ENCODE measurements around the gene SMIM35.
"Not testable (repeated sequence)": the region's sequence is repeated elsewhere in the genome, so short reads cannot be mapped to it uniquely, and the experiment has no call there.

The SMIM35 gene

DNA sequence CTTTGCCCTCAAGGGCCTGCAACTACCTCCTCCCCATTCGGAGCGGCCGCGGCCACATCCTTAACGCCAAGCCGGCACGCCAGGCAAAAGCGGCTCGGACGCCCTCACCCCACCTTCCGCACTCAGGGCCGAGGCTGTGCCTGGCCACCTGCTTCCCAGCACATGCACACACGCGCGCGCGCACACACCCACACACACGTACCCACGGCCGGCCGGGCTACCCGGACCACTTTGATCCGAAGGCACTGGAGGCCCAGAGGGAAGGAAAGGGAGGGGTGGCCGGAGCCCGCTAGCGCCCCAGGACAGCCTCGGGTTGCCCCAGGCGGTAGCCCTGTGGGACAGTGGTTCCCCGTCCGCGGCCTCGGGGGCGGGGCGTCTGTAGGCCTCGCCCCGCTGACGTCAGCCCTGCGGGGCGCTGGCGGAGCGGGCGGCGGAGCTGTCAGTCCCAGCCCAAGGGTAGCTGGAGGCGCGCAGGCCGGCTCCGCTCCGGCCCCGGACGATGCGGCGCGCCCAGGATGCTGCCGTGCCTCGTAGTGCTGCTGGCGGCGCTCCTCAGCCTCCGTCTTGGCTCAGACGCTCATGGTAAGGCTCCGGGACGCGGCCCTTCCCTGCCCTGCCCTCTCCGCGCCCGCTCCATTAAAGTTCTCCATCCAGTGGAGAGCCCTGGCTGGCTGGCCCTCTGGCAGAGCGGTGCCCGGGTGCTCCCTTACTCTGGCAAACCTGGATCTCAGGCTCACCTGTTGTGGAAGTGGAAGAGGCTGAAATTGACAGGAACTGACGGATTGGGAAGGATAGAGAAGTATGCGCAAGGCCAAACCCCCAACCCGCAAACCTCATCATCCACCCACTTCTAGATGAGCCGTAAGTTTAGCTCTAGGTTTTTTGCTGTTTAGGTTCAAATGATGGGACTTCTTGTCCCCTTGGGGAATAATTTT, 100.5 kb downstream of the SMIM35 start, which contains the start of gene IL10RA:
IL10RA (plus strand) TSS at position 442 of the 935 bp plus-strand sequence; CDS start at position 516, 74 bp downstream.
- DNase-seq (ENCODE audit: low spot score) = no peak
- no peak for FAIRE-seq

DNA sequence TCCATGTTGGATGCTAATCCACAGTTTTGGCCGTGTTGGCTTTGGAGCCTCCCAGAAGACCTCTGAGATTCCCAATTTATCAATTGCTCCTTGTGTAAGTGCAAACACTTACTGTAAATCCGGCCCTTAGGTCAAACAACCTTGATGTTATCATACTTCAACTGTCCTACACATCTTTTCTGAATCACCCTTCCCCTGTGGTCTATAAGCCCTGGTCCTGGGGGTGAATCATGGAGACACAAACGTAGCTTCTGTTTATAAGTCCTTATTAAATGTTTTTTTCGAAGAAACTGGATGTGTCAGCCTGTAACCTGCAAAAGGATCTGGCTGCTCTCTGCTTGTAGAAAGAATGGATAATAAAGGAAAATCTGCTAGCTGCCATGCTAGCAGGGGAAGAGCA, 102.3 kb downstream of the SMIM35 start:
- FAIRE-seq (no peak), DNase-seq (ENCODE audit: low spot score) (no peak)

DNA sequence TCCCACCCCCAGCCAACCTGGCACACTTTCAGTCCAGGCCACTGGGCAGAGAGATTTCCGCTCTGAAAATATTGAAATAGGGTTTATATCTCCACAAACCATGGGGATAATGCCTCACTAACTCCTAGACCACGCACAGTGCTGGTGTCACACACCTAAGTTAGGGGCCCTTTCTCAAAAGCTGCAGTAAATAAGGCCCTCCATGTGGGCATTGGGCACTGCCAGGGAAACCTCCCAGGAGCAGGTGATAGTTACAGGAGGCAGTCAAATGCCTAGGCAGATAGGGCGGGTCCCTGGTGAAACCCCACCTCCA, 103.6 kb downstream of the SMIM35 start:
- DNase-seq (ENCODE audit: low spot score) = no peak
- FAIRE-seq = no peak

DNA sequence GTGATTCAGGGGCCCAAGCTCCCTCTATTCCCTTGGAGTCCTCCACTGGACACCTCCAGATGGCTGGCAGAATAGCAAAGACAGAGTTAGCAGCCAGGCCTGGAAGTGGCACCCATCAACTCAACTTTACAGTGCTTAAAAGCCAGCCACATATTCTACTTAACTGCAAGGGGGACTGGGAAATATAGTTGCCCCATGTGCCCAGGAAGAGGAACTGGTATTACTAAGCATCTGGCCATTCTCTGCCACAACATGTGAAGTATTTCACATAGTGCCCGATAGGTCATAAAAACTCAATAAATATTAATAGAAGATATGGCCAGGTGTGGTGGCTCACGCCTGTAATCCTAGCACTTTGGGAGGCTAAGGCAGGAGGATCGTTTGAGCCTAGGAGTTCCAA, 106.0 kb downstream of the SMIM35 start:
- DNase-seq (ENCODE audit: low spot score) (no peak), FAIRE-seq (no peak)

DNA sequence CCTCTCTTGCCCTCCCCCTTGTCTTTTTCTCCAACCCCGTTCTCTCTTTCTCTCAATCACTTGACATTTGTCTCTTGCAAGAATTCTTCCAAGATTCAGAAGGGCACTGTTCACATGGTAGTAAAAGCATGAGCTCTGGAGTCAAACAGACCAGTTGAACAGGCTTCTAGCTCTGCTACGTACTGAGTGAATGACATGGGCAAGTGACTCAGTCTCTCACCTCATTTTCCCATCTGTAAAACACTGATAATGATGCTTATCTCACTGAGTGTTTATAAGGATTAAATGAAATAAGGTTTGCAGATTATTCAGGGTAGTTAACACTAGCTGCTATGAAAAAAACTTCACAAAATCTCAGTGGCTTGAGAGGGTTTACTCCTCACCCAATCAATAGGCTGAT, 106.5 kb downstream of the SMIM35 start:
- FAIRE-seq (no peak), DNase-seq (ENCODE audit: low spot score) (no peak)

DNA sequence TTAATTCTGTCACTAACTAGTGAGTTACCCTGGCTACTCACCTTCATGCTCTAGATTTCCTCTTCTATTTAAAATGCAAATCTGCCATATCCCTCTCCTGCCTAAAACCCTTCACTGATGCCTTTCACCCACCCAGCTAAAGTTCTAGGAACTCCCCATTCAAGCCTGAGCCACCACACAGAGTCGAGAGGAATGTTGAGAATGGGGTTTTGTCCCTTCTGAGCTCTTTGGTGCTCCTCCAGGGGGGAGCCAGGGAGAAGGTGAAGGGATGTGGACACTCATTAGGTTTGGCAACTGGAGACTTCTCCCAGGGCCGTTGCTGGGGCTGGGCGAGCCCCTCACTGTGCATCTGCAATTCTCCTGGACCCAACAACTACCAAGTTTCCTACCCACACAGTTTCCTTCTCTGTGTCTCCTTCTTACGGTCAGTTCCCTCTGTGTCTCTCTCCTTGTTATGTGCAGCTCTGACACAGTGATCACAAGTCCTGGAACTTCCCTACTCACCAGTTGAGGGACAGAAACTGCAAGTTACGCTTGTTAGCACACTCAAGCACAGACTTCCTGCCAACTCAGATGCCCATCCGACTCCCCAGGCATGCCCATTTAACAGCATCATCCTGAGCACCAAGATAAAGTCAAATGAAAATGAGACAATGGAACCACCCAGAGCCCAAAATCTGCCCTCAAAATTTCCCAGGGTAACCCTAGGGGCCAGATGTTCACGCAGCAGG, 107.1 kb downstream of the SMIM35 start:
- FAIRE-seq (no peak), DNase-seq (ENCODE audit: low spot score) (no peak)

DNA sequence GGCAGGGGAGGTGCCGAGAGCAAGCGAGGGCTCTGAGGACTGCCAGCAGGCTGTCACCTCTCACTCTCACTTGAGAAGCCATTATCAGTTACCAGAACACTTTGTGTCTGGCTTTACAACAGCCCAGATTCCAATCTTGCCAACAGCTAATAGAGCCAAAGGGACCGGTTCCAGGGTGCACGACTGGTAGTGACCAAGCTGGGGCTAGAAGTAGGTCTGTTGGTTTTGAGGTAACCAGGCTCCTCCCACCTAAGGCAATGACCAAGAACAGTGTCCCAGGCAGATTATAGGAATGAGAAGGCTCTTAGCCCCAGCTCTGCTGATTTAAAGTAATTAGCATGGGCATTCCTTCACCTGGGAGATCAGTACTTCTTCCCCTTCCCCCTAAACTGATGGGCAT, 107.8 kb downstream of the SMIM35 start:
- FAIRE-seq (no peak), DNase-seq (ENCODE audit: low spot score) (no peak)

DNA sequence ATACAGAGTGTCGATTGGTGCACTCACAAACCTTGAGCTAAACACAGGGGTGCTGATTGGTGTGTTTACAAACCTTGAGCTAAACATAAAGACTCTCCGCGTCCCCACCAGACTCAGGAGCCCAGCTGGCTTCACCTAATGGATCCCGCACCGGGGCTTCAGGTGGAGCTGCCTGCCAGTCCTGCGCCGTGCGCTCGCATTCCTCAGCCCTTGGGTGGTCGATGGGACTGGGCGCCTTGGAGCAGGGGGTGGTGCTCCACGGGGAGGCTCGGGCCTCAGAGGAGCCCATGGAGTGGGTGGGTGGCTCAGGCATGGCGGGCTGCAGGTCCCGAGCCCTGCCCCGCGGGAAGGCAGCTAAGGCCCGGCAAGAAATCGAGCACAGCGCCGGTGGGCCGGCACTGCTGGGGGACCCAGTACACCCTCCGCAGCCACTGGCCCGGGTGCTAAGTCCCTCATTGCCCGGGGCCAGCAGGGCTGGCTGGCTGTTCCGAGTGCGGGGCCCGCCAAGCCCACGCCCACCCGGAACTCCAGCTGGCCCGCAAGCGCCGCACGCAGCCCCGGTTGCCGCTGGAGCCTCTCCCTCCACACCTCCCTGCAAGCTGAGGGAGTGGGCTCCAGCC, 108.4 kb downstream of the SMIM35 start:
- not testable (repeated sequence) for FAIRE-seq; DNase-seq (ENCODE audit: low spot score)

DNA sequence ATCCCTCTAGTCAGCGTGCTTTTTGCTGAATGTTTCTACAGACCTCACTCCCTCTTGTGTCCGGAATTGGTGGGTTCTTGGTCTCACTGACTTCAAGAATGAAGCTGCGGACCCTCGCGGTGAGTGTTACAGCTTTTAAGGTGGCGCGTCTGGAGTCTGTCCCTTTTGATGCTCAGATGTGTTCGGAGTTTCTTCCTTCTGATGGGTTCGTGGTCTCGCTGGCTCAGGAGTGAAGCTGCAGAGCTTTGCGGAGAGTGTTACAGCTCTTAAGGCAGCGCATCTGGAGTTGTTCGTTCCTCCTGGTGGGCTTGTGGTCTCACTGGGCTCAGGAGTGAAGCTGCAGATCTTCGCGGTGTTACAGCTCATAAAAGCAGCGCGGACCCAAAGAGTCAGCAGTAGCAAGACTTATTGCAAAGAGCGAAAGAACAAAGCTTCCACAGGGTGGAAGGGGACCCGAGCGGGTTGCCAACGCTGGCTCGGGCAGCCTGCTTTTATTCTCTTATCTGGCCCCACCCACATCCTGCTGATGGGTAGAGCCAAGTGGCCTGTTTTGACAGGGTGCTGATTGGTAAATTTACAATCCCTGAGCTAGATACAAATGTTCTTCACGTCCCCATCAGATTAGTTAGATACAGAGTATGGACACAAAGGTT, 109.0 kb downstream of the SMIM35 start:
- not testable (repeated sequence) for FAIRE-seq; DNase-seq (ENCODE audit: low spot score)

DNA sequence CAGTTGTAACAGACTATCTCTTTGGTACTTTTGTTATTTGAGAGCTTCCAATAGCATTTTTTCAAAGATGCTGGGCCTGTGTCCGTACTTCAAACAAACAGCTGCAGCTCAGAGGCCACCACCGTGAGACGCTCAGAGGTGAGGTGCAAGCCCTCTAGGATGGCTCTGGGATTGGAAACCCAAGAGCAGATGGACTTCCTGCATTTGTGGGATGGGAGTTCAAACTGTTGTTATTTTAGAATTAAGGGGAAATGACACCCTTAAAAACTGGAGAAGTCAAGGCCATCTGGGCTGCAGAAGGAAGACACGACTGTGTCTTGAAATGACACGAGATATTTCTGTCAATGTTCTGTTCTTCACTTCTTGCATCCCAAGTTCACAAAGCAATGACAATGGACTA, 109.7 kb downstream of the SMIM35 start:
- no peak for FAIRE-seq
- DNase-seq (ENCODE audit: low spot score) = no peak

DNA sequence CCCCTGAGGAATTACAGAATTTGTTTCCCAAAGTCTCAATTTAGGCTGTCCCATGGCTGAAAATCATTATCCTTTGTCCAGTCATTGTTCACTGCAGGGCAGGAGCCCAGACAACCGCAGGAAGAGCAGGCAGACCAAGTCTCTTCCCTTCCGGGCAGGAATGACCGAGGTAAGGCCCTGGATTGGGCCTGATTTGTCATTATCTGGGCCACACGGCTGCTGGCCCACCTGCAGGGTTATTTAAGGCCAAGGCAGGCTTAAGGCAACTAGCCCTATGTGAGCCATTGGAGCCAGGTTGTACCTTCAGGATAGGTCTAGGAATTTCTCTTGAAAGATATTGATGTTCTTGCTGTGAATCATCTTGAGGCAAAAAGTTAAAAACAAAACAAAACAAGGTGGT, 110.3 kb downstream of the SMIM35 start:
- FAIRE-seq (no peak), DNase-seq (ENCODE audit: low spot score) (no peak)

DNA sequence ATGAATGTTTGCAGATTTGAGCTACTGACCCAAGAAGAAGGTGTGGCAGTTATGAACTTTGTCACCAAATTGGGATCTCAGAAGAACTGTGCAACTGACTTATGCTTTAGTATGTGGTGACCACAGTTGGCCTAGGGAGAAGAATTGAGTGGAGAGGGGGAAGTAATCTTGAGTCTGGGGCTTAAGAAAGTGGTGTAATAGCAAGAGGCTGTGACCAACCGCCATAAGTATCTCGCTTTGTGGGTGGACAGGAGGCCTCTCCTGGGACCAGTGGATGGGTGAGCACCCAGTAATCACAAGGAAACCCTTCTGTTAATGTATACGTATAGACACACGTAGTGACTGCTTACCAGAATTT, 113.3 kb downstream of the SMIM35 start:
- DNase-seq (ENCODE audit: low spot score) = no peak
- no peak for FAIRE-seq

DNA sequence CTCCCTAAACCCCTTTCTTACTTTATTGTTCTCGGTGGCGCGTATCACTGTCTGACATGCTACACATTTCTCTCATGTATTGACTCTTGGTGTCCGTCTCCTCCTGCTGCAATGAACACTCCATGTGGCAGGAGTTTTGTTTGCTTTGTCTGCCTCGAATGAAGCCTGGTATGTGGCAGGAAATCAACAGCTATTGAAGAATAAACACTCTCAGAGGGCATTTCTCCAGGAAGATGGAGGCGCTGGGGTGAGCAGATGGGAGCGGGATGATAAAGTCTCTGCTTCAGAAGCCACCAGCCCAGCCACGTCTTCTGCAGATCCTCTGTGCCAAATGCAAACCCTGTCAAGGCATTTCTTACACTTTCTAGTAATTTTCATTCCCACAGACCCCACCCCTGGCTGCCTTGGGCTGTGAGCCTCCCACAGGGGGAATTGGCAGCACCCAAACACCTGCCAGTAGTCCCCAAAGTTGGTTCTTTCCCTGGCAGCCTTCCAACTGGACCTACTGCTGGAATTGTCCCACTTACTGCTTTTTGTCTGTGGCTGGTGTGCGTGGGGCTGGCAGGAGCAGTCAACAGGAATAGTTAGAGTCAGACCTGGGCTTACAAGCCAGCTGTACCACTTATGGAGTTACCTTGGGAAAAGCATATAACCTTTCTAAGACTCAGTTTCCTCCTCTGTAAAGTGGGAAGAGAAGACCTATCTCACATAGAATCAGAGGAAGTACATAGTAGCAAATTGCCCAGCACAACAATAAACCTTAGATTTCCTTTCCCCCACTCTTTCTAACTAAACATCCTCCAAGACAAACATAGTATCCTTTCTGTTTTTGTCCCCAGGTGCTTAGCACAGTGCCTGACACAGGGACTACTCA, 113.9 kb downstream of the SMIM35 start:
- DNase-seq (ENCODE audit: low spot score) (no peak), FAIRE-seq (no peak)

DNA sequence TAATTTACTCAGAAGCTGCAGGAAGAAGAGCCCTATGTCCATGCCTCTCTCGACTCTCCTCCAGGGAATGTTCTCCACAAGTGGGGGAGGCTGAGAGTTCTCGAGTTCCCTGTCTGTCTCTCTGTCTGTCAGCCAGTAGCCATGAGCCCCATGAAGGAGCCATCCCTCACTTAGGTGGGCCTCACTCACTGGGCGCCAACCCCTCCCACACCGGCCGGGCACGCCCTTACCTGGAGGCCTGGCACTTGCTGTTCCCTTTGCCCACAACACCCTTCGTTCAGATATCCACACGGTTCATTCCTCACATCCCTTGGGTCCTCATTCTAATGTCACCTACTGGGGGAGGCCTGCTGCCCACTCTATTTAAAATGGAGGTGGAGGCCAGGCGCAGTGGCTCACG, 114.7 kb downstream of the SMIM35 start:
- no peak for FAIRE-seq

DNA sequence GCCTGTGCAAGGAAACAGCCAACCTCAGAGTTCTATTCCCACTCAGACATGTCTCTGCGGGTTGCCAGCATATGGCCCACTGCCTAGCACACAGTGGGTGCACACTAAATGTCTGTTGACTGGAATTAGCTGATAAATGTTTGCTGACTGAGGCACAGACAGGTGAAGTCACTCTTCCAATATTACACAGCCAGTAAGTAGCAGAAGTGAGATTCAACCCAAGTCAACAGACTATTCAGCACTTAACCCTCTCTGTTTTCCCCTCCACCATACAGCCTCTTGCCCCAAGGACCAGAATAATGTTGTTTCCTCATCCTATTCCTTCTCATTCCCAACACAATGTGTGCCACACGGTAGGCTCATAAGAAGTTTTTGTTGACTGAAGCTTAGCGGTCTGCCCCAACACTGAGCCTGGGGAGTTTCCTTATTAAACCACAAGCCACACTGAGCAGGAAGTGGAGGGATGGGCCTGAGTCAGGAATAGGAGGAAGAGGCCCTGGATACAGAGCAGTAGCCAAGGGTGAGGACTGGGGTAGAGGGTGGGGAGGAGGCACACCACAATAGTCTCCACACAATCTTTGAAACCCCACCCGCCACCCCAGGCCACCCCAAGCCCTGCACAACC, 116.3 kb downstream of the SMIM35 start:
- FAIRE-seq = peak; percentile 55
- peak; percentile 35 for DNase-seq (ENCODE audit: low spot score)

More for the DNA sequence above, 114.7 kb downstream of the SMIM35 start:
- no peak for DNase-seq (ENCODE audit: low spot score)

DNA sequence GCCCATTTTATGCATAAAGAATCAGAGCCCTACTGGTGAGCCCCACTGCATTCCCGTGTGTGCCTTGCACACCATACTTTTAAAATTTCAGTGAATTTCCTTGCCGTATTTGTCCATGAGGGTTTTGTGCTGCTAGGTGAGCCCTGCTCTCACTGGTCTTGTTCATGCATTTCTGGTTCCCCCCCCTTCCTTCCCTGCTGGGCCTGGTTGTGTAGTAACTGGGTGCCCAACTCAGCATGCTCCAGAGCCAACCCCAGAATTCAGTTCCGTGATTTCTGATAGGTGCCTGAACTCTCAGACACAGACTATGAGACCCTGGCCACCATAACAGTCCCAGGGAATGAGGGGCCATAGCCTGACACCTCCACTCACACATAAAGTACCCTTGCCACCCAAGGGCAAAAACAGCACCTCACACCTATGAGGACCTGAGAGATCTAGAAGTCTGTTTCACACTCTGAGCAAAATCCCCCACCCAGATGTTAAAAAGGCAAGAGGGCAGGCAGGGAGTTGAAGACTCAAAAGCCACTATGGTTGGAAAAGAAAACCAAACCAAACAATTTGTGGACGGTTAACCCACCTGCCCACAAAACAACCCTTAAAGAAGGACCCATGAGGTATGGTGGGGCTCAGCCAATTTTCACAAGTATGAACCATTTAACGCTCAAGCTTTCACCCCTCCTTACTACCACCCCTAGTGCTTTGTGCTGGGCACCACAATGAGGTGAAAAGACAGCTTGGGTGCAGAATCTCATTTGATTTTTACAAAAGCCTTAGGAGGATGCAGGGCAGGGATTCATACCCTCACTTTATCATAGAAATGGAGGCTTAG, 117.4 kb downstream of the SMIM35 start:
- DNase-seq (ENCODE audit: low spot score) = no peak
- FAIRE-seq = no peak

DNA sequence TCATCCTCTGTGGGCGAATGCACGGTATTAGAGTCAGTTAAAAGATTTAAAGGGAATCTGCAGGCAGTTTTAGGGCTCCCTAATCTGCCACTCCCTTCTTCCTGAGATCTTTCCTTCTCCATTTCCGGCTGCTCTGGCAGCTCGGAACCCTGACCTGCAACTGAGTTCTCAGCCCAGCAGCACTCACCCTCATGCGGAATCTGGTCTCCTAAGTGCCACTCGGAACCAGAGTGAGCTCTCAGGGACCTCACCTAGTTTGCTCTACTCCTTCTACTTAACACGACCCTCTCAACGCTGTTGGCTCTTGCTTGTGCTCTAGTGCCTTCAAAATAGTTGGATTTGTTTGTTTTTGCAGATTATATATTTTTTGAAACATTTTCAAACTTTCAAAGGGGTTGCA, 119.9 kb downstream of the SMIM35 start:
- FAIRE-seq = no peak
- DNase-seq (ENCODE audit: low spot score) = no peak

DNA sequence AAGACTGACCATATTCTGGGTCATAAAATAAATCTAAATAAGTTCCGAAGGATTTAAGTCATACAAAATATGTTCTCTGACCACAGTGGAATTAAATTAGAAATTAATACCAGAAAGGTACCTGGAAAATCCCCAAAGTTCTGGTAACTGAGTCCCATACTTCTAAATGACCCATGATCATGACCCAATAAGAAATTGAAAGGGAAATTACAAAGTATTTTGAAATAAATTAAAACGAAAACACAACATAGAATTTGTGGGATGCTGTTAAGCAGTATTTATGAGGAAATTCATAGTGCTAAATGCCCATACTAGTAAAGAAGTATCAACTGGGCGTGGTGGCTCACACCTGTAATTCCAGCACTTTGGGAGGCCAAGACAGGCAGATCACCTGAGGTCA, 123.9 kb downstream of the SMIM35 start:
- no peak for FAIRE-seq

DNA sequence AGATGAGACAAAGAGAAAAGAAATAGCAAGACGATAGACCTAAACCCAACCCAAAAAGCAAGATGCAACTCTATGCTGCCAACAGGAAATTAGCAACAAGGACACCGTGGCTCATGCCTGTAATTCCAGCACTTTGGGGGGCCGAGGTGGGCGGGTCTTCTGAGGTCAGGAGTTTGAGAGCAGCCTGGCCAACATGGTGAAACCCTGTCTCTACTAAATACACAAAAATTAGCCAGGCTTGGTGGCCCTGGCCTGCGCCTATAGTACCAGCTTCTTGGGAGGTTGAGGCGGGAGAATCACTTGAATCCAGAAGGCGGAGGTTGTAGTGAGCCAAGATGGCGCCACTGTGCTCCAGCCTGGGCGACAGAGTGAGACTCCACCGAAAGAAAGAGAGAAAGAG, 124.9 kb downstream of the SMIM35 start:
- DNase-seq (ENCODE audit: low spot score) (no peak), FAIRE-seq (no peak)

More for the DNA sequence above, 123.9 kb downstream of the SMIM35 start:
- no peak for DNase-seq (ENCODE audit: low spot score)

Measured in RCC 7860 (cell line).